ENCODE measurements around the gene SLC18A3.

SLC18A3 gene

GRCh38 chr10:49613165-49613881 is 3.2 kb downstream of the SLC18A3 start:
- no peak overlapping the region for H3K4me3 Mint-ChIP-seq
- H3K4me1 Mint-ChIP-seq (ENCODE audit: low read depth), result peaks cover 16% of the 10 kb centered on the region
- no peaks in the 10 kb centered on the region for H3K9me3 Mint-ChIP-seq (ENCODE audit: low read depth)
- H3K27me3 Mint-ChIP-seq, result peaks cover 48% of the 10 kb centered on the region
- no peaks in the 10 kb centered on the region for H3K36me3 Mint-ChIP-seq
- no peak overlapping the region for H3K27ac Mint-ChIP-seq

- Mint-ChIP-seq H3K4me1 (ENCODE audit: low read depth) (peaks cover 16% of the 10 kb centered on the region), H3K4me3 (no peak within 1 kb of the TSS), H3K27ac (no peak within 1 kb of the TSS), H3K27me3 (peaks cover 45% of the 10 kb centered on the region), H3K9me3 (ENCODE audit: low read depth) (no peaks in the 10 kb centered on the region), H3K36me3 (no peaks in the 10 kb centered on the region)
Measured at GRCh38 chr10:49613882-49614241, 3.8 kb downstream of the SLC18A3 start, which contains the start of gene CHAT. Gene CHAT, plus strand, starts transcription at chr10:49614037. Its CDS starts 153 bp downstream, at chr10:49614190.

- Mint-ChIP-seq H3K27ac (no peak overlapping the region), H3K27me3 (peaks cover 51% of the 10 kb centered on the region), H3K9me3 (ENCODE audit: low read depth) (no peaks in the 10 kb centered on the region), H3K4me1 (ENCODE audit: low read depth) (peaks cover 16% of the 10 kb centered on the region), H3K4me3 (no peak overlapping the region), H3K36me3 (no peaks in the 10 kb centered on the region)
Measured at GRCh38 chr10:49614242-49615198, 4.4 kb downstream of the SLC18A3 start.

- H3K27me3 Mint-ChIP-seq, result peaks cover 51% of the 10 kb centered on the region
- no peak overlapping the region for H3K4me3 Mint-ChIP-seq
- no peak overlapping the region for H3K27ac Mint-ChIP-seq
- H3K36me3 Mint-ChIP-seq, result no peaks in the 10 kb centered on the region
- H3K4me1 Mint-ChIP-seq (ENCODE audit: low read depth), result peaks cover 16% of the 10 kb centered on the region
- H3K9me3 Mint-ChIP-seq (ENCODE audit: low read depth), result no peaks in the 10 kb centered on the region
Measured at GRCh38 chr10:49615213-49615612, 5.1 kb downstream of the SLC18A3 start.

GRCh38 chr10:49615721-49616120 is 5.6 kb downstream of the SLC18A3 start:
- H3K36me3 Mint-ChIP-seq, result no peaks in the 10 kb centered on the region
- H3K27me3 Mint-ChIP-seq, result peaks cover 51% of the 10 kb centered on the region
- no peak overlapping the region for H3K27ac Mint-ChIP-seq
- peaks cover 16% of the 10 kb centered on the region for H3K4me1 Mint-ChIP-seq (ENCODE audit: low read depth)
- no peaks in the 10 kb centered on the region for H3K9me3 Mint-ChIP-seq (ENCODE audit: low read depth)
- H3K4me3 Mint-ChIP-seq, result no peak overlapping the region

GRCh38 chr10:49616421-49617101 is 6.5 kb downstream of the SLC18A3 start:
- Mint-ChIP-seq H3K36me3 (no peaks in the 10 kb centered on the region), H3K4me1 (ENCODE audit: low read depth) (peaks cover 15% of the 10 kb centered on the region), H3K27ac (no peak overlapping the region), H3K4me3 (no peak overlapping the region), H3K9me3 (ENCODE audit: low read depth) (no peaks in the 10 kb centered on the region), H3K27me3 (peaks cover 46% of the 10 kb centered on the region)

- no peak overlapping the region for H3K27ac Mint-ChIP-seq
- H3K4me3 Mint-ChIP-seq, result no peak overlapping the region
- peaks cover 14% of the 10 kb centered on the region for H3K4me1 Mint-ChIP-seq (ENCODE audit: low read depth)
- H3K9me3 Mint-ChIP-seq (ENCODE audit: low read depth), result no peaks in the 10 kb centered on the region
- H3K27me3 Mint-ChIP-seq, result peaks cover 40% of the 10 kb centered on the region
- no peaks in the 10 kb centered on the region for H3K36me3 Mint-ChIP-seq
Measured at GRCh38 chr10:49617121-49618020, 7.3 kb downstream of the SLC18A3 start.

- H3K9me3 Mint-ChIP-seq (ENCODE audit: low read depth), result no peaks in the 10 kb centered on the region
- no peak overlapping the region for H3K27ac Mint-ChIP-seq
- no peaks in the 10 kb centered on the region for H3K36me3 Mint-ChIP-seq
- peaks cover 30% of the 10 kb centered on the region for H3K27me3 Mint-ChIP-seq
- H3K4me1 Mint-ChIP-seq (ENCODE audit: low read depth), result peaks cover 3% of the 10 kb centered on the region
- H3K4me3 Mint-ChIP-seq, result no peak overlapping the region
Measured at GRCh38 chr10:49618821-49619220, 8.7 kb downstream of the SLC18A3 start.

GRCh38 chr10:49619613-49620012 is 9.5 kb downstream of the SLC18A3 start:
- Mint-ChIP-seq H3K9me3 (ENCODE audit: low read depth) (no peaks in the 10 kb centered on the region), H3K27me3 (peaks cover 28% of the 10 kb centered on the region), H3K4me3 (no peak overlapping the region), H3K36me3 (no peaks in the 10 kb centered on the region), H3K27ac (no peak overlapping the region), H3K4me1 (ENCODE audit: low read depth) (peaks cover 2% of the 10 kb centered on the region)

GRCh38 chr10:49620286-49620810 is 10.2 kb downstream of the SLC18A3 start:
- Mint-ChIP-seq H3K4me3 (no peak overlapping the region), H3K36me3 (no peaks in the 10 kb centered on the region), H3K4me1 (ENCODE audit: low read depth) (no peaks in the 10 kb centered on the region), H3K9me3 (ENCODE audit: low read depth) (no peaks in the 10 kb centered on the region), H3K27me3 (peaks cover 26% of the 10 kb centered on the region), H3K27ac (no peak overlapping the region)

GRCh38 chr10:49620841-49621378 is 10.8 kb downstream of the SLC18A3 start:
- no peaks in the 10 kb centered on the region for H3K9me3 Mint-ChIP-seq (ENCODE audit: low read depth)
- H3K4me1 Mint-ChIP-seq (ENCODE audit: low read depth), result no peaks in the 10 kb centered on the region
- H3K4me3 Mint-ChIP-seq, result no peak overlapping the region
- H3K36me3 Mint-ChIP-seq, result no peaks in the 10 kb centered on the region
- H3K27me3 Mint-ChIP-seq, result peaks cover 21% of the 10 kb centered on the region
- H3K27ac Mint-ChIP-seq, result no peak overlapping the region

GRCh38 chr10:49621561-49621960 is 11.5 kb downstream of the SLC18A3 start:
- peaks cover 19% of the 10 kb centered on the region for H3K27me3 Mint-ChIP-seq
- H3K36me3 Mint-ChIP-seq, result no peaks in the 10 kb centered on the region
- no peak overlapping the region for H3K4me3 Mint-ChIP-seq
- H3K4me1 Mint-ChIP-seq (ENCODE audit: low read depth), result no peaks in the 10 kb centered on the region
- no peaks in the 10 kb centered on the region for H3K9me3 Mint-ChIP-seq (ENCODE audit: low read depth)
- no peak overlapping the region for H3K27ac Mint-ChIP-seq

- Mint-ChIP-seq H3K27me3 (peaks cover 13% of the 10 kb centered on the region), H3K4me3 (no peak overlapping the region), H3K4me1 (ENCODE audit: low read depth) (no peaks in the 10 kb centered on the region), H3K9me3 (ENCODE audit: low read depth) (no peaks in the 10 kb centered on the region), H3K27ac (no peak overlapping the region), H3K36me3 (no peaks in the 10 kb centered on the region)
Measured at GRCh38 chr10:49622426-49623425, 12.6 kb downstream of the SLC18A3 start.
